SU-DHL-6 (cell line): ENCODE results near the gene SNX2.

Experiments
- H2AFZ ChIP-seq: fragments of 200-600 bp; sonication (generic); 2 replicates; pipeline ENCODE4 v1.6.1; 2014; ENCODE audit warnings: low read depth, mild to moderate bottlenecking, moderate library complexity, mixed read lengths, antibody characterized with exemption, low read length; ENCODE audit not compliant: severe bottlenecking
- H3F3A ChIP-seq: fragments of 200-600 bp; shearing (Covaris generic); 2 replicates; pipeline ENCODE4 v1.6.0; 2016; ENCODE audit warnings: antibody characterized with exemption, mild to moderate bottlenecking; ENCODE audit not compliant: insufficient read depth
- H3K27ac ChIP-seq: fragments of 200-600 bp; sonication (generic); 2 replicates; pipeline ENCODE4 v1.5.1; 2016; ENCODE audit warnings: low read depth, mild to moderate bottlenecking, low read length, moderate library complexity, mixed read lengths
- H3K27me3 ChIP-seq: fragments of 200-600 bp; sonication (generic), shearing (Covaris generic); 2 replicates; pipeline ENCODE4 v1.6.0; 2014; ENCODE audit warnings: mild to moderate bottlenecking, low read length
- H3K36me3 ChIP-seq: fragments of 200-600 bp; sonication (generic); 2 replicates; pipeline ENCODE4 v1.6.1; 2014; ENCODE audit warnings: mild to moderate bottlenecking, low read length, mixed read lengths
- H3K4me2 ChIP-seq: fragments of 300-600, 200-600 bp; shearing (Covaris generic), sonication (generic); 2 replicates; pipeline ENCODE4 v1.6.0; 2014; ENCODE audit warnings: low read length, low read depth, mild to moderate bottlenecking; ENCODE audit not compliant: poor library complexity, severe bottlenecking
- H3K4me3 ChIP-seq: fragments of 200-600 bp; sonication (generic); 2 replicates; pipeline ENCODE4 v1.5.1; 2014; ENCODE audit warnings: antibody characterized with exemption, low read length, mild to moderate bottlenecking, mixed read lengths; ENCODE audit not compliant: insufficient read depth, poor library complexity, severe bottlenecking
- H3K79me2 ChIP-seq: fragments of 200-600 bp; sonication (generic); 2 replicates; pipeline ENCODE4 v1.6.1; 2014; ENCODE audit warnings: mild to moderate bottlenecking, low read length, moderate library complexity; ENCODE audit not compliant: insufficient read depth
- H3K9ac ChIP-seq: fragments of 200-600 bp; sonication (generic); 2 replicates; pipeline ENCODE4 v1.7.0; 2014; ENCODE audit warnings: mild to moderate bottlenecking, low read length
- H3K9me2 ChIP-seq: fragments of 200-600 bp; sonication (generic); replicated peaks from 2 replicates; pipeline ENCODE4 v1.6.1; 2014; ENCODE audit warnings: low read length; ENCODE audit not compliant: insufficient read depth
- H3K9me3 ChIP-seq: fragments of 200-600 bp; sonication (generic); 2 replicates; pipeline ENCODE4 v1.6.1; 2014; ENCODE audit warnings: low read length, mixed read lengths; ENCODE audit not compliant: insufficient read depth
- H4K20me1 ChIP-seq: fragments of 200-600 bp; sonication (generic); 2 replicates; pipeline ENCODE4 v1.6.1; 2014; ENCODE audit warnings: low read depth, mild to moderate bottlenecking, antibody characterized with exemption, low read length, moderate library complexity, mixed read lengths
- CTCF ChIP-seq: fragments of 200-600 bp; sonication (generic); IDR thresholded peaks from one replicate; pipeline ENCODE4 v1.5.1; 2017; ENCODE audit warnings: antibody characterized with exemption, mild to moderate bottlenecking, low read length, moderate library complexity; ENCODE audit not compliant: insufficient read depth, poor library complexity, severe bottlenecking
- EZH2phosphoT487 ChIP-seq: fragments of 200-600 bp; sonication (generic), shearing (Covaris generic); conservative IDR thresholded peaks from 2 replicates; pipeline ENCODE4 v1.6.1; 2018; ENCODE audit warnings: mild to moderate bottlenecking, antibody characterized with exemption, low read length, moderate library complexity, mixed read lengths

Gene SNX2

GRCh38 chr5:122831984-122832383 is 57.1 kb downstream of the SNX2 start:
- H2AFZ ChIP-seq = no peak overlapping the region
- H3K9me3 ChIP-seq = no peaks in the 10 kb centered on the region
- H3K27ac ChIP-seq = no peak overlapping the region
- H3K36me3 ChIP-seq = peaks cover 25% of the 10 kb centered on the region
- TF ChIP-seq EZH2phosphoT487 (no peak), CTCF (no peak)
- no peaks in the 10 kb centered on the region for H3K27me3 ChIP-seq
- H4K20me1 ChIP-seq = no peaks in the 10 kb centered on the region
- no peak overlapping the region for H3K4me3 ChIP-seq
- no peaks in the 10 kb centered on the region for H3K79me2 ChIP-seq
- H3K9ac ChIP-seq = no peak overlapping the region
- H3F3A ChIP-seq = no peaks in the 10 kb centered on the region
- H3K4me2 ChIP-seq = no peak overlapping the region
- H3K9me2 ChIP-seq = no peaks in the 10 kb centered on the region

GRCh38 chr5:122835681-122836080 is 60.8 kb downstream of the SNX2 start:
- Histone ChIP-seq H3K36me3 (no peaks in the 10 kb centered on the region), H3K79me2 (no peaks in the 10 kb centered on the region), H2AFZ (no peak overlapping the region), H3K27ac (no peak overlapping the region), H3K4me3 (no peak overlapping the region), H3F3A (no peaks in the 10 kb centered on the region), H3K4me2 (no peak overlapping the region), H3K9me3 (no peaks in the 10 kb centered on the region), H4K20me1 (no peaks in the 10 kb centered on the region), H3K9me2 (no peaks in the 10 kb centered on the region), H3K9ac (no peak overlapping the region), H3K27me3 (no peaks in the 10 kb centered on the region)
- TF ChIP-seq CTCF = no peak
- TF ChIP-seq EZH2phosphoT487 = no peak

- Histone ChIP-seq H3K27ac (no peak overlapping the region), H3K36me3 (no peaks in the 10 kb centered on the region)
Observed at GRCh38 chr5:122836947-122837346, 62.1 kb downstream of the SNX2 start.

More at GRCh38 chr5:122836947-122837346, 62.1 kb downstream of the SNX2 start:
- H3K27me3 ChIP-seq = no peaks in the 10 kb centered on the region
- H3K79me2 ChIP-seq = no peaks in the 10 kb centered on the region
- H3F3A ChIP-seq = no peaks in the 10 kb centered on the region
- H3K4me2 ChIP-seq = no peak overlapping the region
- H3K4me3 ChIP-seq = no peak overlapping the region
- no peak overlapping the region for H2AFZ ChIP-seq
- no peaks in the 10 kb centered on the region for H4K20me1 ChIP-seq
- no peak for TF ChIP-seq CTCF
- TF ChIP-seq EZH2phosphoT487 = no peak
- H3K9ac ChIP-seq = no peak overlapping the region
- no peaks in the 10 kb centered on the region for H3K9me3 ChIP-seq
- no peaks in the 10 kb centered on the region for H3K9me2 ChIP-seq
